HG02885 (cell line): ENCODE data around the gene NME4.

Experiments
- ATAC-seq: cut with Tn5 transposase; IDR thresholded peaks from one replicate; pipeline ENCODE4 v1.9.1; 2021; ENCODE audit warnings: mild to moderate bottlenecking; ENCODE audit not compliant: unreplicated experiment, poor library complexity

Gene NME4

GRCh38 chr16:424623-425081 lies 27.7 kb downstream of the NME4 start:
- ATAC-seq: no peak

GRCh38 chr16:425082-425718 lies 28.2 kb downstream of the NME4 start, which contains the start of gene RAB11FIP3:
Gene RAB11FIP3 (plus strand): TSS chr16:425649. CDS start chr16:426007, 358 bp downstream.
- peak; percentile 90 for ATAC-seq

- ATAC-seq: peak; percentile 40
These were observed 28.7 kb downstream of the NME4 start for GRCh38 chr16:425740-426114.

- ATAC-seq: peak; percentile 23
These were observed 29.3 kb downstream of the NME4 start for GRCh38 chr16:426115-426905.

- ATAC-seq: no peak
These were observed 29.9 kb downstream of the NME4 start for GRCh38 chr16:426906-427249.

- no peak for ATAC-seq
These were observed 30.3 kb downstream of the NME4 start for GRCh38 chr16:427250-427649.

GRCh38 chr16:430904-431303 lies 33.9 kb downstream of the NME4 start:
- ATAC-seq: no peak

- ATAC-seq: no peak
These were observed 43.6 kb downstream of the NME4 start for GRCh38 chr16:440627-441026.

- no peak for ATAC-seq
These were observed 44.4 kb downstream of the NME4 start for GRCh38 chr16:441447-441846.

GRCh38 chr16:442976-443375 lies 46.0 kb downstream of the NME4 start:
- ATAC-seq: no peak

- ATAC-seq: no peak
These were observed 47.0 kb downstream of the NME4 start for GRCh38 chr16:444027-444426.

- ATAC-seq: no peak
These were observed 48.6 kb downstream of the NME4 start for GRCh38 chr16:445566-445965.
